HL-60 (cell line): ENCODE data around the gene USP10.

Experiments
- CTCF ChIP-seq: IDR thresholded peaks from one replicate; pipeline ENCODE4 v1.5.1; 2011; ENCODE audit warnings: low read length, control low read depth, inconsistent platforms; ENCODE audit not compliant: insufficient read depth
- GABPA ChIP-seq: IDR thresholded peaks from 2 replicates; pipeline ENCODE4 v1.6.1; 2012; ENCODE audit warnings: low read depth
- POLR2AphosphoS5 ChIP-seq: IDR thresholded peaks from 2 replicates; pipeline ENCODE4 v1.6.1; 2012; ENCODE audit warnings: low read depth
- REST ChIP-seq: IDR thresholded peaks from 2 replicates; pipeline ENCODE4 v1.6.1; 2012; ENCODE audit warnings: low read depth; ENCODE audit not compliant: insufficient replicate concordance

GRCh38 chr16:84826558-84826941 lies 126.8 kb downstream of the USP10 start:
- TF ChIP-seq CTCF (no peak), REST (no peak), POLR2AphosphoS5 (no peak), GABPA (no peak)
